Fibroblast of mammary gland (primary cell): ENCODE measurements around the gene TEX13D.

ENCODE experiments used
- DNase-seq: peaks from one replicate; pipeline ENCODE4 v3.0.0-alpha.2; 2010; ENCODE audit warnings: low read depth
- H3K4me3 ChIP-seq: 2 replicates; pipeline ENCODE4 v1.5.1; 2011; ENCODE audit warnings: low read depth, mild to moderate bottlenecking, low read length, moderate library complexity; ENCODE audit not compliant: control insufficient read depth
- TF ChIP-seq, protein P1 (sequence below): conservative IDR thresholded peaks from 2 replicates; pipeline ENCODE4 v1.5.1; 2011; ENCODE audit warnings: low read depth, low read length, inconsistent platforms; ENCODE audit not compliant: control insufficient read depth, insufficient read depth

The TEX13D gene

DNA sequence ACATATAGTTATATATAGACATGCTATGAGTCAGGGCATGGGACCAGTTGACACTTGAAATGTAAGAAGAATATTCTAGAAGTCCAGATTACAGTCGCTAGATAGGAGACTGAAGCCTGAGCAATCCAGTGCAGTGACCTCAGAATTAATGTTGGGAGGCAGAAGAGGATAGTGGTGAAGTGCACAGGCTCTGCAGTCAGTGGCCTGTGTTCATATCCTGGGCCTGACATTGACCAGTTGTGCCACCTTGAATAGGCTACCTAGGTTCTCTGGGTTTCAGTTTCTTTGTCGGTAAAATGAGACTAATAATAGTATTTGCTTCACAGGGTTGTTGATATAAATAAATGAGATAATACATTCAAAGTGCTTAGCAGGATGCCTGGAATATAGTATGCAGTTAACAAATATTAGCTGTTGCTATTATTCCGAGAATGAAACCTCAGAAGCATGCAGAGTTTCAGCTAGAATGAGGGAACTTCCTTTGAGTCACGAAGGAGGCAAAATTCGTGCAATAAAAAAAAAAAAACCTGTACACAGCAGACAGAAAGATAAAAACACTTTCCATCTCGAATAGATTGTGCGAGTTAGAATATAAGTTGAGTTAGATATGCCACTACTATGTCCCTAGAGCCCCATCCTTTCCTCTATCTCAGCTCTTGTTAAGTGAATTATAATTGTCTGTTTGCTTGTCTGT lies 9.9 kb downstream of the TEX13D start:
- TF ChIP-seq, protein P1, sequence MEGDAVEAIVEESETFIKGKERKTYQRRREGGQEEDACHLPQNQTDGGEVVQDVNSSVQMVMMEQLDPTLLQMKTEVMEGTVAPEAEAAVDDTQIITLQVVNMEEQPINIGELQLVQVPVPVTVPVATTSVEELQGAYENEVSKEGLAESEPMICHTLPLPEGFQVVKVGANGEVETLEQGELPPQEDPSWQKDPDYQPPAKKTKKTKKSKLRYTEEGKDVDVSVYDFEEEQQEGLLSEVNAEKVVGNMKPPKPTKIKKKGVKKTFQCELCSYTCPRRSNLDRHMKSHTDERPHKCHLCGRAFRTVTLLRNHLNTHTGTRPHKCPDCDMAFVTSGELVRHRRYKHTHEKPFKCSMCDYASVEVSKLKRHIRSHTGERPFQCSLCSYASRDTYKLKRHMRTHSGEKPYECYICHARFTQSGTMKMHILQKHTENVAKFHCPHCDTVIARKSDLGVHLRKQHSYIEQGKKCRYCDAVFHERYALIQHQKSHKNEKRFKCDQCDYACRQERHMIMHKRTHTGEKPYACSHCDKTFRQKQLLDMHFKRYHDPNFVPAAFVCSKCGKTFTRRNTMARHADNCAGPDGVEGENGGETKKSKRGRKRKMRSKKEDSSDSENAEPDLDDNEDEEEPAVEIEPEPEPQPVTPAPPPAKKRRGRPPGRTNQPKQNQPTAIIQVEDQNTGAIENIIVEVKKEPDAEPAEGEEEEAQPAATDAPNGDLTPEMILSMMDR, result no peak
- DNase-seq, result no peak
- no peak overlapping the region for H3K4me3 ChIP-seq

DNA sequence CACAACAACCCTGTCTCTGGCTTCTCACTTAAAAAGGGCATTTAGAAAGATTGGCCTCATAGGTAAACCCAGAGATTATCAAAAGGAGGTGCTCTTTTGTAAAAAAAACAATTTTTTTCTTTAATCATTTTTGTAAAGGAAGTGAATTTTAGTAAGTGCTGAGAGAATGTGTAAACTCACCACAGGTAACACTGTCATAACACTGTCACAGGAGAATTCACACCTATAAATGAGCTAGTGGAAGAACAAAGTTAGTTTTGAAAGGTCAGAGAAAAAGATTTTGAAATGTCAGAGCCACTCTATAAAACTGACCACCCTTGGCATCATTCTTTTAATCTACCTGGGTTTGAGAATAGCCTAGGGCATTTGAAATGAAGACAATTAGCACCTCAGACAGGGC lies 10.6 kb downstream of the TEX13D start:
- no peak for DNase-seq
- TF ChIP-seq, protein P1, result no peak
- no peak overlapping the region for H3K4me3 ChIP-seq

DNA sequence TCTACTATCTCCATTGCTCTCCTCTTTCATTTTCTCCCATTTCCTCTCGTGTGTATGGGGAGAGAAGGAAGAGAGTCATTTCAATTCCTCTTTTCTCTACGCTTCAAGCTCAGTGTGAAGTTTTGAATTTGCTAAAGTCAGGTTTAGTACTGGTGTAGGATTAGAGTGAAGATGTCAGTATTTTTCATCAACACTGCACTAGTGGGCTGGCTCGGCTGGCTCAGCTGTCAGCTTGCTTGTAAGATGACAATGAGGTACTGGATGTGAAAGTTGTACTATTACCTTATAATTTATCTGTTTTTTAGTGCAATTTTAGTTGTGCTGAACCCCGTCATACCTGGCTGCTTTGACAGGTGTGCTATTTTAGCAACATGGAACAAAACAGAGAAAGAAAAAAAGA lies 11.8 kb downstream of the TEX13D start:
- TF ChIP-seq, protein P1, result no peak
- no peak for DNase-seq
- H3K4me3 ChIP-seq, result no peak overlapping the region

DNA sequence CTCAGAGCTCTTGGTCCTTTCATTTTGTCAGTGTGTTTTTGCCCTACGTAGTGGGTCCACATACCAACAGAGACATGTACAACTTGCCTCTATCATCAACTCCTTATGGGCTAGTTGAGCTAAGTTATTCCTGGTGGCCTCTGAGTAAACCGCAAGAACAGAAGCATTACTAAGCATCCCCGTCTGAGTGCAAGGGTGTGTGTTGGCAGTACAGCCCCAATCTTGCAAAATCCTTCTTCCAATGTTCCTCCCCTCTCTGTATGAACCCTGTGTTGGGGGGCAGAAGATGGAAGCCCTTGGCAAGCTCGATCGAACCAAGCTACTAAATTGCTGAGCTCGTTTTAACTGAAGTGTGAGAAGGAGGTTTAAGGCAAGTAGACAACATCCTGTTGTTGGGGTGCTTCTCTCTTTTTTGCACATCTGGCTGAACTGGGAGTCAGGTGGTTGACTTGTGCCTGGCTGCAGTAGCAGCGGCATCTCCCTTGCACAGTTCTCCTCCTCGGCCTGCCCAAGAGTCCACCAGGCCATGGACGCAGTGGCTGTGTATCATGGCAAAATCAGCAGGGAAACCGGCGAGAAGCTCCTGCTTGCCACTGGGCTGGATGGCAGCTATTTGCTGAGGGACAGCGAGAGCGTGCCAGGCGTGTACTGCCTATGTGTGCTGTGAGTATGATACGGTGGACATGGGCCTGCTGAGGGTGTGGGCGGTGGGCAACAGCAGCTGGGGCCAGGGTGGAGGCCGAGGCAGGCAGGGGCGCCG lies 13.8 kb downstream of the TEX13D start, which contains the start of gene SH2D1A:
Gene SH2D1A, plus strand, starts transcription at position 447 of the 760 bp plus-strand sequence. Its CDS starts 80 bp downstream, at position 527.
- DNase-seq, result no peak
- no peak within 1 kb of the TSS for H3K4me3 ChIP-seq
- TF ChIP-seq, protein P1, result no peak

DNA sequence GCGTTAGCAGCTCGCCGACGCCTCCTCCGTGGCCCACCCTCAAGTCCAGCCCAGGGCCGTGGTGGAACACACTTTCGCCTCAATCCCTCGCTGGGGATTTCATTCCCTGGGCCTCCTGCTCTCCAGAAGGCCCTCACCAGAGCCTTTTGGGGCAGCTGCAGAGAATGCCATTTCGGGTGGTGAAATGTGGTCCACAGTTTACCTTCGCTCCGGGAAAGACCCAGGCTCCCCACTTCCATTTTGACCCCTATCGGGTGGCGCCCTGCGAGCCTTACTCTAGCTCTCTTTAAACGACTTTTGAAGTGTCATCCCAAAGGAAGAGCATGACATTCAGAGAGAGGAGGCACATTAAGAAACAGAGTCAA lies 14.4 kb downstream of the TEX13D start:
- DNase-seq, result no peak
- TF ChIP-seq, protein P1, result no peak
- H3K4me3 ChIP-seq, result no peak overlapping the region

DNA sequence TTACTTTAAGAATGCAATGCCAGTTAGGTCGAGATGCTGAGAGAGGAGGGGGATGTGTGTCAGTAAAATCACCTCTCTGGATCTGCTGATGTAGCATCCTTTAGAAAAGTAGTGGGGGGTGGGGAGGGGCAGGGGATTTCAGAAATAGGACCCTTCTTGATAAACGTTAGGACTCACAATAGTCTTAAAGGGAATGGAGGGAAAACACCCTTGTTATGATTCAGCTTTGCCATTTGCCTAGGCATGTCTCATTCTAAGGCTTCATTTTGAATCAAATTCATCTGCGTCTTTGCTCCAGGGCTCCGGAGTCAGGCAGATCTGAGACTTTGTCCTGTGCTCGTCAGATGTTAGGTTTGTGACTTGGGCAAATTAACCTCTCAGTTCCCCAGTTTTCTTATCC lies 14.8 kb downstream of the TEX13D start:
- TF ChIP-seq, protein P1, result no peak
- H3K4me3 ChIP-seq, result no peak overlapping the region
- no peak for DNase-seq
